Fibroblast of pulmonary artery (primary cell): Measurements from ENCODE around the gene PRSS27.

ENCODE experiments used
- DNase-seq: peaks from one replicate; pipeline ENCODE4 v3.0.0-alpha.2; 2010; ENCODE audit warnings: low read depth
- H3K4me3 ChIP-seq: replicated peaks from 2 replicates; pipeline ENCODE4 v1.5.1; 2011; ENCODE audit warnings: low read depth, mild to moderate bottlenecking, control low read depth, low read length, moderate library complexity
- CTCF ChIP-seq: IDR thresholded peaks from 2 replicates; pipeline ENCODE4 v1.5.1; 2011; ENCODE audit warnings: mild to moderate bottlenecking, control low read depth, low read length, inconsistent platforms; ENCODE audit errors: missing control alignments

Gene PRSS27

GRCh38 chr16:2761472-2761871, 41.4 kb upstream of the PRSS27 start:
- no peak for TF ChIP-seq CTCF
- DNase-seq: no peak
- no peak overlapping the region for H3K4me3 ChIP-seq

GRCh38 chr16:2757344-2757743, 37.3 kb upstream of the PRSS27 start:
- no peak overlapping the region for H3K4me3 ChIP-seq
- TF ChIP-seq CTCF: no peak
- DNase-seq: no peak

- no peak for DNase-seq
- H3K4me3 ChIP-seq: no peak overlapping the region
These were observed 36.4 kb upstream of the PRSS27 start for GRCh38 chr16:2756288-2757015.

GRCh38 chr16:2755158-2755557, 35.1 kb upstream of the PRSS27 start:
- H3K4me3 ChIP-seq: peak overlapping the region; percentile 94
- no peak for TF ChIP-seq CTCF
- DNase-seq: no peak

More at GRCh38 chr16:2756288-2757015, 36.4 kb upstream of the PRSS27 start:
- TF ChIP-seq CTCF: no peak

GRCh38 chr16:2753733-2754020, 33.7 kb upstream of the PRSS27 start:
- TF ChIP-seq CTCF: no peak
- H3K4me3 ChIP-seq: peak overlapping the region; percentile 94
- DNase-seq: no peak

- TF ChIP-seq CTCF: no peak
- H3K4me3 ChIP-seq: peak overlapping the region; percentile 94
- DNase-seq: peak; percentile 82
These were observed 33.1 kb upstream of the PRSS27 start for GRCh38 chr16:2752850-2753732.
